ENCODE data around the gene TAF4. TPM values are rescaled to one million over a fixed set of nuclear protein-coding genes. Genes with fewer than 3 reads are reported as not detected.

TAF4 gene
- total RNA-seq, 4 donors from 2014 or later: 18.9 to 93.5 (median 31.0) TPM

- Histone ChIP-seq H3K9me3 (no peaks in the 10 kb centered on the region), H3K27me3 (no peaks in the 10 kb centered on the region), H3K4me3 (no peak overlapping the region), H3K4me1 (peaks cover 0 to 10% (median 4%) of the 10 kb centered on the region in 4 donors), H3K36me3 (no peaks in the 10 kb centered on the region), H3K27ac (peak overlapping the region in 2 of 4 donors; percentile 24 to 74)
- TF ChIP-seq POLR2A (IDR thresholded peaks at IDR 0.05): no peak
- TF ChIP-seq CTCF (IDR thresholded peaks at IDR 0.05): no peak
- peak in 2 of 3 donors; percentile 55 to 58 for DNase-seq
These were observed 34.7 kb downstream of the TAF4 start for GRCh38 chr20:62030834-62031434.

GRCh38 chr20:62030357-62030756 is 35.3 kb downstream of the TAF4 start:
- peaks cover 0 to 10% (median 7%) of the 10 kb centered on the region in 4 donors for H3K4me1 ChIP-seq
- no peaks in the 10 kb centered on the region for H3K9me3 ChIP-seq
- no peak for DNase-seq
- no peak overlapping the region for H3K4me3 ChIP-seq
- no peaks in the 10 kb centered on the region for H3K36me3 ChIP-seq
- TF ChIP-seq CTCF (IDR thresholded peaks at IDR 0.05) (no peak), POLR2A (IDR thresholded peaks at IDR 0.05) (no peak)
- H3K27ac ChIP-seq: peak overlapping the region in 2 of 4 donors; percentile 24 to 74
- no peaks in the 10 kb centered on the region for H3K27me3 ChIP-seq

GRCh38 chr20:62029949-62030348 is 35.7 kb downstream of the TAF4 start:
- peak overlapping the region in 2 of 4 donors; percentile 24 to 74 for H3K27ac ChIP-seq
- no peak for DNase-seq
- TF ChIP-seq POLR2A (IDR thresholded peaks at IDR 0.05): no peak
- TF ChIP-seq CTCF (IDR thresholded peaks at IDR 0.05): no peak

GRCh38 chr20:62029296-62029695 is 36.4 kb downstream of the TAF4 start:
- H3K4me1 ChIP-seq: peaks cover 0 to 12% (median 7%) of the 10 kb centered on the region in 4 donors
- H3K36me3 ChIP-seq: no peaks in the 10 kb centered on the region
- H3K27ac ChIP-seq: no peak overlapping the region
- no peak overlapping the region for H3K4me3 ChIP-seq
- DNase-seq: no peak
- H3K9me3 ChIP-seq: no peaks in the 10 kb centered on the region
- H3K27me3 ChIP-seq: no peaks in the 10 kb centered on the region
- TF ChIP-seq CTCF (IDR thresholded peaks at IDR 0.05) (no peak), POLR2A (IDR thresholded peaks at IDR 0.05) (no peak)

More at GRCh38 chr20:62029949-62030348, 35.7 kb downstream of the TAF4 start:
- Histone ChIP-seq H3K4me1 (peaks cover 0 to 12% (median 7%) of the 10 kb centered on the region in 4 donors), H3K36me3 (no peaks in the 10 kb centered on the region), H3K9me3 (no peaks in the 10 kb centered on the region), H3K27me3 (no peaks in the 10 kb centered on the region), H3K4me3 (no peak overlapping the region)

GRCh38 chr20:62028384-62028783 is 37.3 kb downstream of the TAF4 start:
- no peak overlapping the region for H3K27ac ChIP-seq
- H3K4me3 ChIP-seq: no peak overlapping the region
- peaks cover 0 to 12% (median 7%) of the 10 kb centered on the region in 4 donors for H3K4me1 ChIP-seq
- no peak for TF ChIP-seq CTCF (IDR thresholded peaks at IDR 0.05)
- no peak for TF ChIP-seq POLR2A (IDR thresholded peaks at IDR 0.05)
- no peaks in the 10 kb centered on the region for H3K9me3 ChIP-seq
- H3K36me3 ChIP-seq: no peaks in the 10 kb centered on the region
- no peak for DNase-seq
- no peaks in the 10 kb centered on the region for H3K27me3 ChIP-seq

All from Peyer's patch (tissue), 4 donors.